Measurements from ENCODE around the gene REXO5.

Gene REXO5

GRCh38 chr16:20874088-20874581 lies 67.8 kb downstream of the REXO5 start:
- DNase-seq (ENCODE audit: low read depth) = no peak

- DNase-seq (ENCODE audit: low read depth) = no peak
Measured at GRCh38 chr16:20875355-20875650, 69.0 kb downstream of the REXO5 start.

- DNase-seq (ENCODE audit: low read depth) = no peak
Measured at GRCh38 chr16:20878682-20879147, 72.4 kb downstream of the REXO5 start.

GRCh38 chr16:20879175-20880040 lies 73.1 kb downstream of the REXO5 start:
- no peak for DNase-seq (ENCODE audit: low read depth)

GRCh38 chr16:20880867-20881502 lies 74.7 kb downstream of the REXO5 start:
- DNase-seq (ENCODE audit: low read depth) = no peak

GRCh38 chr16:20881503-20881878 lies 75.2 kb downstream of the REXO5 start:
- no peak for DNase-seq (ENCODE audit: low read depth)

- DNase-seq (ENCODE audit: low read depth) = no peak
Measured at GRCh38 chr16:20883554-20884239, 77.4 kb downstream of the REXO5 start.

GRCh38 chr16:20884240-20884556 lies 77.9 kb downstream of the REXO5 start:
- DNase-seq (ENCODE audit: low read depth) = no peak

- no peak for DNase-seq (ENCODE audit: low read depth)
Measured at GRCh38 chr16:20886320-20886719, 80.0 kb downstream of the REXO5 start.

- DNase-seq (ENCODE audit: low read depth) = no peak
Measured at GRCh38 chr16:20887207-20887606, 80.9 kb downstream of the REXO5 start.

GRCh38 chr16:20889625-20890275 lies 83.4 kb downstream of the REXO5 start:
- DNase-seq (ENCODE audit: low read depth) = no peak

- no peak for DNase-seq (ENCODE audit: low read depth)
Measured at GRCh38 chr16:20894388-20894787, 88.1 kb downstream of the REXO5 start.

GRCh38 chr16:20897253-20897897 lies 91.0 kb downstream of the REXO5 start:
- no peak for DNase-seq (ENCODE audit: low read depth)

GRCh38 chr16:20897922-20898321 lies 91.6 kb downstream of the REXO5 start:
- no peak for DNase-seq (ENCODE audit: low read depth)

GRCh38 chr16:20899071-20899470 lies 92.7 kb downstream of the REXO5 start:
- DNase-seq (ENCODE audit: low read depth) = no peak

Data from non-pigmented ciliary epithelial cell (primary cell).